ENCODE data around the gene MUC21. TPM values are rescaled to one million over a fixed set of nuclear protein-coding genes. Genes with fewer than 3 reads are reported as not detected.
"Not testable (repeated sequence)": the region's sequence is repeated elsewhere in the genome, so short reads cannot be mapped to it uniquely, and the experiment has no call there.

Gene MUC21
- total RNA-seq, 1 experiment from 2014 or later: not detected

- Histone ChIP-seq H3K9me2 (replicated peaks; ENCODE audit: low read length) (no peaks in the 10 kb centered on the region), H4K20me1 (ENCODE audit: low read length) (no peaks in the 10 kb centered on the region), H3K4me3 (ENCODE audit: low read length) (no peak within 1 kb of the TSS), H3K79me2 (ENCODE audit: low read length) (no peaks in the 10 kb centered on the region), H3K9ac (ENCODE audit: low read length) (peak within 1 kb of the TSS; percentile 71), H3K4me1 (ENCODE audit: insufficient read depth, low read length) (peaks cover 40% of the 10 kb centered on the region), H3K27ac (ENCODE audit: low read length) (peak within 1 kb of the TSS; percentile 91), H3F3A (ENCODE audit: low read length, unreplicated experiment) (no peaks in the 10 kb centered on the region), H3K9me3 (ENCODE audit: low read length) (no peaks in the 10 kb centered on the region), H2AFZ (ENCODE audit: low read length) (0 out of 2 replicates have a peak within 1 kb of the TSS, but pooled peaks have one; percentile 12), H3K36me3 (ENCODE audit: low read depth, low read length) (no peaks in the 10 kb centered on the region), H3K4me2 (ENCODE audit: low read length) (peak within 1 kb of the TSS; percentile 54), H3K27me3 (ENCODE audit: low read length) (no peaks in the 10 kb centered on the region)
- TF ChIP-seq EZH2phosphoT487 (IDR thresholded peaks at IDR 0.05; ENCODE audit: borderline replicate concordance, low read length) (no peak), EZH2 (IDR thresholded peaks at IDR 0.05; ENCODE audit: low read length, unreplicated experiment) (no peak)
- TF ChIP-seq, protein P1, sequence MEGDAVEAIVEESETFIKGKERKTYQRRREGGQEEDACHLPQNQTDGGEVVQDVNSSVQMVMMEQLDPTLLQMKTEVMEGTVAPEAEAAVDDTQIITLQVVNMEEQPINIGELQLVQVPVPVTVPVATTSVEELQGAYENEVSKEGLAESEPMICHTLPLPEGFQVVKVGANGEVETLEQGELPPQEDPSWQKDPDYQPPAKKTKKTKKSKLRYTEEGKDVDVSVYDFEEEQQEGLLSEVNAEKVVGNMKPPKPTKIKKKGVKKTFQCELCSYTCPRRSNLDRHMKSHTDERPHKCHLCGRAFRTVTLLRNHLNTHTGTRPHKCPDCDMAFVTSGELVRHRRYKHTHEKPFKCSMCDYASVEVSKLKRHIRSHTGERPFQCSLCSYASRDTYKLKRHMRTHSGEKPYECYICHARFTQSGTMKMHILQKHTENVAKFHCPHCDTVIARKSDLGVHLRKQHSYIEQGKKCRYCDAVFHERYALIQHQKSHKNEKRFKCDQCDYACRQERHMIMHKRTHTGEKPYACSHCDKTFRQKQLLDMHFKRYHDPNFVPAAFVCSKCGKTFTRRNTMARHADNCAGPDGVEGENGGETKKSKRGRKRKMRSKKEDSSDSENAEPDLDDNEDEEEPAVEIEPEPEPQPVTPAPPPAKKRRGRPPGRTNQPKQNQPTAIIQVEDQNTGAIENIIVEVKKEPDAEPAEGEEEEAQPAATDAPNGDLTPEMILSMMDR (conservative IDR thresholded peaks at IDR 0.05; ENCODE audit: low read depth, low read length): no peak
- peak; percentile 31 for ATAC-seq
- BruUV-seq (replicated peaks): no TSS peak
- peak; percentile 66 for DNase-seq
- intact Hi-C loops (cut with micrococcal nuclease): no loop called here
- ChIA-PET POLR2A (ENCODE audit: unreplicated experiment) (no interaction called here), CTCF (no interaction called here)
These were observed 27.0 kb downstream of the MUC21 start, which contains the start of gene MUC22 for GRCh38 chr6:31010393-31011060. Gene MUC22, plus strand, starts transcription at chr6:31010474. Its CDS starts 233 bp downstream, at chr6:31010707.

- H3K4me2 ChIP-seq (ENCODE audit: low read length): 0 out of 2 replicates have a peak overlapping the region, but pooled peaks have one; percentile 54
- H3K27me3 ChIP-seq (ENCODE audit: low read length): no peaks in the 10 kb centered on the region
- no peaks in the 10 kb centered on the region for H3K9me2 ChIP-seq (replicated peaks; ENCODE audit: low read length)
- no peak overlapping the region for H2AFZ ChIP-seq (ENCODE audit: low read length)
- H3K79me2 ChIP-seq (ENCODE audit: low read length): no peaks in the 10 kb centered on the region
- no TSS peak for BruUV-seq (replicated peaks)
- intact Hi-C loops (cut with micrococcal nuclease): no loop called here
- no peaks in the 10 kb centered on the region for H3K9me3 ChIP-seq (ENCODE audit: low read length)
- H3K27ac ChIP-seq (ENCODE audit: low read length): peak overlapping the region; percentile 91
- H3F3A ChIP-seq (ENCODE audit: low read length, unreplicated experiment): no peaks in the 10 kb centered on the region
- TF ChIP-seq, protein P1 (conservative IDR thresholded peaks at IDR 0.05; ENCODE audit: low read depth, low read length): no peak
- no peak for TF ChIP-seq EZH2phosphoT487 (IDR thresholded peaks at IDR 0.05; ENCODE audit: borderline replicate concordance, low read length)
- no peak for TF ChIP-seq EZH2 (IDR thresholded peaks at IDR 0.05; ENCODE audit: low read length, unreplicated experiment)
- no peak overlapping the region for H3K4me3 ChIP-seq (ENCODE audit: low read length)
- H4K20me1 ChIP-seq (ENCODE audit: low read length): no peaks in the 10 kb centered on the region
- ATAC-seq (no peak), DNase-seq (no peak)
- ChIA-PET POLR2A (ENCODE audit: unreplicated experiment) (no interaction called here), CTCF (no interaction called here)
- H3K36me3 ChIP-seq (ENCODE audit: low read depth, low read length): no peaks in the 10 kb centered on the region
- H3K4me1 ChIP-seq (ENCODE audit: insufficient read depth, low read length): peaks cover 40% of the 10 kb centered on the region
- H3K9ac ChIP-seq (ENCODE audit: low read length): no peak overlapping the region
These were observed 27.6 kb downstream of the MUC21 start for GRCh38 chr6:31011153-31011552.

GRCh38 chr6:31016659-31017299 is 33.3 kb downstream of the MUC21 start:
- POLR2A ChIA-PET (ENCODE audit: unreplicated experiment): no interaction called here
- Histone ChIP-seq H3K9ac (ENCODE audit: low read length) (no peak overlapping the region), H3K79me2 (ENCODE audit: low read length) (no peaks in the 10 kb centered on the region)

GRCh38 chr6:31017436-31017835 is 33.9 kb downstream of the MUC21 start:
- H3K4me2 ChIP-seq (ENCODE audit: low read length); H3K27me3 ChIP-seq (ENCODE audit: low read length); H3K4me1 ChIP-seq (ENCODE audit: insufficient read depth, low read length); POLR2A ChIA-PET (ENCODE audit: unreplicated experiment); H3F3A ChIP-seq (ENCODE audit: low read length, unreplicated experiment); H3K9me2 ChIP-seq (replicated peaks; ENCODE audit: low read length); H3K4me3 ChIP-seq (ENCODE audit: low read length); H3K9ac ChIP-seq (ENCODE audit: low read length); H2AFZ ChIP-seq (ENCODE audit: low read length); H3K79me2 ChIP-seq (ENCODE audit: low read length); H3K9me3 ChIP-seq (ENCODE audit: low read length); H3K36me3 ChIP-seq (ENCODE audit: low read depth, low read length); BruUV-seq (replicated peaks); intact Hi-C loops (cut with micrococcal nuclease); H3K27ac ChIP-seq (ENCODE audit: low read length); H4K20me1 ChIP-seq (ENCODE audit: low read length); DNase-seq; ATAC-seq: not testable (repeated sequence)
- CTCF ChIA-PET: interaction anchor here (0.6 kb wide), 1 partner anchor 176 kb away, joined by 4 read pairs; no protein-coding TSS in a partner anchor

More at GRCh38 chr6:31016659-31017299, 33.3 kb downstream of the MUC21 start:
- Histone ChIP-seq H2AFZ (ENCODE audit: low read length) (no peak overlapping the region), H3K4me2 (ENCODE audit: low read length) (no peak overlapping the region), H3K27me3 (ENCODE audit: low read length) (no peaks in the 10 kb centered on the region), H3K36me3 (ENCODE audit: low read depth, low read length) (no peaks in the 10 kb centered on the region), H3K27ac (ENCODE audit: low read length) (no peak overlapping the region), H3K4me1 (ENCODE audit: insufficient read depth, low read length) (no peaks in the 10 kb centered on the region), H3K4me3 (ENCODE audit: low read length) (no peak overlapping the region), H4K20me1 (ENCODE audit: low read length) (no peaks in the 10 kb centered on the region), H3F3A (ENCODE audit: low read length, unreplicated experiment) (no peaks in the 10 kb centered on the region), H3K9me3 (ENCODE audit: low read length) (no peaks in the 10 kb centered on the region), H3K9me2 (replicated peaks; ENCODE audit: low read length) (no peaks in the 10 kb centered on the region)
- BruUV-seq (replicated peaks): no TSS peak
- TF ChIP-seq, protein P1 (conservative IDR thresholded peaks at IDR 0.05; ENCODE audit: low read depth, low read length): no peak
- TF ChIP-seq EZH2 (IDR thresholded peaks at IDR 0.05; ENCODE audit: low read length, unreplicated experiment) (no peak), EZH2phosphoT487 (IDR thresholded peaks at IDR 0.05; ENCODE audit: borderline replicate concordance, low read length) (no peak)
- CTCF ChIA-PET: interaction anchor here (0.7 kb wide), 1 partner anchor 1959 kb away, joined by 10 read pairs; no protein-coding TSS in a partner anchor
- no peak for ATAC-seq
- no peak for DNase-seq
- intact Hi-C loops (cut with micrococcal nuclease): no loop called here

All from PC-3 (cell line).